ENCODE data around the gene DNALI1.
"Not testable (repeated sequence)": the region's sequence is repeated elsewhere in the genome, so short reads cannot be mapped to it uniquely, and the experiment has no call there.

The DNALI1 gene

GRCh38 chr1:37519613-37520012, 37.1 kb upstream of the DNALI1 start:
- DNase-seq (ENCODE audit: low read depth): no peak
- TF ChIP-seq, protein P1, sequence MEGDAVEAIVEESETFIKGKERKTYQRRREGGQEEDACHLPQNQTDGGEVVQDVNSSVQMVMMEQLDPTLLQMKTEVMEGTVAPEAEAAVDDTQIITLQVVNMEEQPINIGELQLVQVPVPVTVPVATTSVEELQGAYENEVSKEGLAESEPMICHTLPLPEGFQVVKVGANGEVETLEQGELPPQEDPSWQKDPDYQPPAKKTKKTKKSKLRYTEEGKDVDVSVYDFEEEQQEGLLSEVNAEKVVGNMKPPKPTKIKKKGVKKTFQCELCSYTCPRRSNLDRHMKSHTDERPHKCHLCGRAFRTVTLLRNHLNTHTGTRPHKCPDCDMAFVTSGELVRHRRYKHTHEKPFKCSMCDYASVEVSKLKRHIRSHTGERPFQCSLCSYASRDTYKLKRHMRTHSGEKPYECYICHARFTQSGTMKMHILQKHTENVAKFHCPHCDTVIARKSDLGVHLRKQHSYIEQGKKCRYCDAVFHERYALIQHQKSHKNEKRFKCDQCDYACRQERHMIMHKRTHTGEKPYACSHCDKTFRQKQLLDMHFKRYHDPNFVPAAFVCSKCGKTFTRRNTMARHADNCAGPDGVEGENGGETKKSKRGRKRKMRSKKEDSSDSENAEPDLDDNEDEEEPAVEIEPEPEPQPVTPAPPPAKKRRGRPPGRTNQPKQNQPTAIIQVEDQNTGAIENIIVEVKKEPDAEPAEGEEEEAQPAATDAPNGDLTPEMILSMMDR (IDR thresholded peaks at IDR 0.05; ENCODE audit: low read depth, low read length, missing control alignments): no peak
- in situ Hi-C loops (cut with HindIII; ENCODE audit: low sequenced_read_pairs): no loop called here
- no peak overlapping the region for H3K4me3 ChIP-seq (ENCODE audit: low read depth, low read length)

DNA sequence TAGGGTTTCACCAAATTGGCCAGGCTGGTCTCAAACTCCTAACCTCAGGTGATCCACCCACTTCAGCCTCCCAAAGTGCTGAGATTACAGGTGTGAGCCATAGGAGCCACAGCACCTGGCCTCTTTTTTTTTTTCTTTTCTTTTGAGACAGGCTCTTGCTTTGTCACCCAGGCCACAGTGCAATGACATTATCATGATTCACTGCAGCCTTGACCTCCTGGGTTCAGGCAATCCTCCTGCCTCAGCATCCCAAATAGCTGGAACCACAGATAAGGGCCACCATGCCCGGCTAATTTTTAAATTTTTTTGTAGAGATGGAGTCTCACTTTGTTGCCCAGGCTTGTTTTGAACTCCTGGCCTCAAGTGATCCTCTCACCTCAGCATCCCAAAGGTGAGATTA, 26.9 kb upstream of the DNALI1 start:
- in situ Hi-C loops (cut with HindIII; ENCODE audit: low sequenced_read_pairs); DNase-seq (ENCODE audit: low read depth); H3K4me3 ChIP-seq (ENCODE audit: low read depth, low read length): not testable (repeated sequence)

GRCh38 chr1:37532418-37533156, 24.2 kb upstream of the DNALI1 start:
- in situ Hi-C loops (cut with HindIII; ENCODE audit: low sequenced_read_pairs); H3K4me3 ChIP-seq (ENCODE audit: low read depth, low read length); DNase-seq (ENCODE audit: low read depth): not testable (repeated sequence)

DNA sequence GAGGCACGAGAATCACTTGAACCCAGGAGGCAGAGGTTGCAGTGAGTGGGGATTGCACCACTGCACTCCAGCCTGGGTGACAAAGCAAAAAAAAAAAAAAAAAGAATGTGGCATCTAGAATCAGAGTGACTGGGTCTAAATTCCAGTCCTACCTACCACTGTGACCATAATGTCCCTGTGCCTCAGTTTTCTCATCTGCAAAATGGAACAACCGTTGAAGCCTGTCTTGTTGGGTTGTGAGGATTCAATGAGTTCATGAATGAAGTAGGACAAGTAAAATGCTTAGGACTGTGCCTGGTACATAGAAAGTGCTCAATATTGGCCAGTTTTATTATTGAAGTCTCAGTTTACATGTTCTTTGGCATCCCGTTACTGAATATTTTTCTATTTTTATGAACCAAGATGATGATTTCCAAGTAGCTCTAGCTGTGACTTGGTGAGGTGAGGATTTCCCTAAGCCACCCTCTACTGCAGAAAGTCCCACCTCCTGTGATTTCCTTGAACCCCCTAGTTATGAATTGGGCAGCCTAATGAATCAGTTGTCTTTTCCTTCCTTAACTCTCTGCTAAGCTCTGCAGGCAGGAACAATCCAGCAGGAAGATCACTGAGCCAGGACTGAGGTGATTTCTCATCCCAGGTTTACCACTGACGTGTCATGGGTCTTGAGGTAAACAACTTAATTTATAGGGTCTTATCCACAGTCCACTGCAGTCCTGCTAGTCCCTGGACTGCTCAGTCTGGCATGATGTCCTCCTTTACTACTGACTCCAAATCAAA, 23.2 kb upstream of the DNALI1 start:
- DNase-seq (ENCODE audit: low read depth): no peak
- TF ChIP-seq, protein P1 (IDR thresholded peaks at IDR 0.05; ENCODE audit: low read depth, low read length, missing control alignments): no peak
- in situ Hi-C loops (cut with HindIII; ENCODE audit: low sequenced_read_pairs): no loop called here
- H3K4me3 ChIP-seq (ENCODE audit: low read depth, low read length): no peak overlapping the region

- in situ Hi-C loops (cut with HindIII; ENCODE audit: low sequenced_read_pairs): no loop called here
- DNase-seq (ENCODE audit: low read depth): peak; percentile 16
- no peak overlapping the region for H3K4me3 ChIP-seq (ENCODE audit: low read depth, low read length)
- TF ChIP-seq, protein P1 (IDR thresholded peaks at IDR 0.05; ENCODE audit: low read depth, low read length, missing control alignments): no peak
Measured at GRCh38 chr1:37537378-37537777, 19.4 kb upstream of the DNALI1 start.

DNA sequence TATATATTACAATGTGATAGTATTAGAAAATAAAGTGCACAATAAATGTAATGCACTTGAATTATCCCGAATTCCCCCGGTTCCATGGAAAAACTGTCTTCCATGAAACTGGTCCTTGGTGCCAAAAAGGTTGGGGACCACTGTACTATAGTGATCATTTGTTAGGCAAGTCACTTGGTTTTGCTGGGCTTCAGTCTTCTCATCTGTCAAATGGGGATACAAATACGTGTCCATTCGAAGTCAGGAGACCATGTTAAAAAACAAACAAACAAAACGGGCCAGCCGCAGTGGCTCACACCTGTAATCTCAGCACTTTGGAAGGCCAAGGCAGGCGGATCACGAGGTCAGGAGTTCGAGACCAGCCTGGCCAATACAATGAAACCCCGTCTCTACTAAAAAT, 17.6 kb upstream of the DNALI1 start:
- H3K4me3 ChIP-seq (ENCODE audit: low read depth, low read length); DNase-seq (ENCODE audit: low read depth); in situ Hi-C loops (cut with HindIII; ENCODE audit: low sequenced_read_pairs): not testable (repeated sequence)

- no peak for DNase-seq (ENCODE audit: low read depth)
- H3K4me3 ChIP-seq (ENCODE audit: low read depth, low read length): no peak overlapping the region
- in situ Hi-C loops (cut with HindIII; ENCODE audit: low sequenced_read_pairs): no loop called here
- TF ChIP-seq, protein P1 (IDR thresholded peaks at IDR 0.05; ENCODE audit: low read depth, low read length, missing control alignments): no peak
Measured at GRCh38 chr1:37540036-37540785, 16.5 kb upstream of the DNALI1 start.

- no peak for DNase-seq (ENCODE audit: low read depth)
- in situ Hi-C loops (cut with HindIII; ENCODE audit: low sequenced_read_pairs): no loop called here
- H3K4me3 ChIP-seq (ENCODE audit: low read depth, low read length): no peak overlapping the region
- TF ChIP-seq, protein P1 (IDR thresholded peaks at IDR 0.05; ENCODE audit: low read depth, low read length, missing control alignments): no peak
Measured at GRCh38 chr1:37544530-37544929, 12.2 kb upstream of the DNALI1 start.

Data from astrocyte of the cerebellum (primary cell).